ENCODE data around the gene NIPSNAP2. TPM values are rescaled to one million over a fixed set of nuclear protein-coding genes. Genes with fewer than 3 reads are reported as not detected.
A peak's percentile ranks its signal among the peaks of the same experiment; 100 is the strongest.
"Not testable (repeated sequence)": the region's sequence is repeated elsewhere in the genome, so short reads cannot be mapped to it uniquely, and the experiment has no call there.

The NIPSNAP2 gene
- total and polyA plus RNA-seq, 3 experiments from 2014 or later = 36.4 to 46.5 (median 42.2) TPM

DNA sequence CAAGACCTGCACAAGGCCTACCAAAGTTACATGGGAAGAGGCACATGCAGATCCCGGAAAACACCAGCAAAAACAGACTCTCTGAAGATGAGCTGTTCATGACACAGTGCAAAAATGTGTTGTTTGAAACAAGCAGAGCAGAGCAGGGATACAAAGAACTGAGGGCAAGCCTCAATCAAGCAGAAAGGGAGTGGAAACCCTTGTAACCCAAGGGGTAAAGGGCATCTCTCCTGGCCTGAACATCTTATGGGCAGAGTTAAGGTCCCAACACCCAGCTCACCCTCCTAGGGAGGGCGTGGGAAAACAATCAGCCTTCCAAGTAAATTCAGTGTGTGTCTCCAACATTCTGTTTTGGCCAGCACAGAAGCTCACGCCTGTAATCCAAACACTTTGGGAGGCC, 76.3 kb downstream of the NIPSNAP2 start:
- Histone ChIP-seq H3K27me3 (ENCODE audit: insufficient read depth, low read length, poor library complexity, severe bottlenecking) (no peaks in the 10 kb centered on the region), H3K4me1 (ENCODE audit: insufficient read depth, low read length) (no peaks in the 10 kb centered on the region), H3K9me3 (ENCODE audit: low read length) (no peaks in the 10 kb centered on the region), H3K4me3 (ENCODE audit: low read length) (no peak overlapping the region), H3K36me3 (ENCODE audit: insufficient read depth, low read length) (no peaks in the 10 kb centered on the region), H3K27ac (ENCODE audit: low read depth, low read length) (no peak overlapping the region)
- Mint-ChIP-seq H3K36me3 (peaks cover 0 to 4% (median 2%) of the 10 kb centered on the region in 3 donors), H3K9me3 (no peaks in the 10 kb centered on the region), H3K4me1 (no peaks in the 10 kb centered on the region), H3K4me3 (no peak overlapping the region), H3K27ac (peak overlapping the region in 1 of 8 donors; percentile 23), H3K27me3 (no peaks in the 10 kb centered on the region)
- CTCF ChIA-PET = no interaction called here
- POLR2A ChIA-PET = interaction anchor here (0.5 kb wide), 1 partner anchor 25 kb away, joined by 3 read pairs; no protein-coding TSS in a partner anchor
- no peak for DNase-seq

GRCh38 chr7:56045758-56046157, 81.4 kb downstream of the NIPSNAP2 start:
- H3K4me1 ChIP-seq (ENCODE audit: insufficient read depth, low read length); H3K27ac ChIP-seq (ENCODE audit: low read depth, low read length); H3K27me3 ChIP-seq (ENCODE audit: insufficient read depth, low read length, poor library complexity, severe bottlenecking); H3K36me3 Mint-ChIP-seq; CTCF ChIA-PET; H3K36me3 ChIP-seq (ENCODE audit: insufficient read depth, low read length); DNase-seq; H3K4me3 ChIP-seq (ENCODE audit: low read length); H3K27ac Mint-ChIP-seq; H3K9me3 ChIP-seq (ENCODE audit: low read length); H3K27me3 Mint-ChIP-seq; H3K9me3 Mint-ChIP-seq; H3K4me3 Mint-ChIP-seq: not testable (repeated sequence)
- peaks cover 6 to 10% (median 10%) of the 10 kb centered on the region in 3 donors for H3K4me1 Mint-ChIP-seq
- POLR2A ChIA-PET = interaction anchor here (0.6 kb wide), 1 partner anchor 56 kb away, joined by 3 read pairs; no protein-coding TSS in a partner anchor

GRCh38 chr7:56046721-56047445, 82.5 kb downstream of the NIPSNAP2 start:
- H3K9me3 Mint-ChIP-seq = no peaks in the 10 kb centered on the region
- H3K4me1 Mint-ChIP-seq = peaks cover 10 to 16% (median 13%) of the 10 kb centered on the region in 3 donors
- peak overlapping the region in 2 of 8 donors; percentile 26 to 56 for H3K27ac Mint-ChIP-seq
- H3K4me3 Mint-ChIP-seq = peak overlapping the region in 1 of 7 donors; percentile 17
- peaks cover 11% of the 10 kb centered on the region for H3K4me1 ChIP-seq (ENCODE audit: insufficient read depth, low read length)
- DNase-seq = no peak
- H3K27me3 Mint-ChIP-seq = no peaks in the 10 kb centered on the region
- no peaks in the 10 kb centered on the region for H3K36me3 ChIP-seq (ENCODE audit: insufficient read depth, low read length)
- ChIA-PET POLR2A (no interaction called here), CTCF (no interaction called here)
- H3K27ac ChIP-seq (ENCODE audit: low read depth, low read length) = peak overlapping the region; percentile 24
- H3K4me3 ChIP-seq (ENCODE audit: low read length) = no peak overlapping the region
- no peaks in the 10 kb centered on the region for H3K9me3 ChIP-seq (ENCODE audit: low read length)
- H3K36me3 Mint-ChIP-seq = peaks cover 0 to 6% (median 2%) of the 10 kb centered on the region in 3 donors
- no peaks in the 10 kb centered on the region for H3K27me3 ChIP-seq (ENCODE audit: insufficient read depth, low read length, poor library complexity, severe bottlenecking)

DNA sequence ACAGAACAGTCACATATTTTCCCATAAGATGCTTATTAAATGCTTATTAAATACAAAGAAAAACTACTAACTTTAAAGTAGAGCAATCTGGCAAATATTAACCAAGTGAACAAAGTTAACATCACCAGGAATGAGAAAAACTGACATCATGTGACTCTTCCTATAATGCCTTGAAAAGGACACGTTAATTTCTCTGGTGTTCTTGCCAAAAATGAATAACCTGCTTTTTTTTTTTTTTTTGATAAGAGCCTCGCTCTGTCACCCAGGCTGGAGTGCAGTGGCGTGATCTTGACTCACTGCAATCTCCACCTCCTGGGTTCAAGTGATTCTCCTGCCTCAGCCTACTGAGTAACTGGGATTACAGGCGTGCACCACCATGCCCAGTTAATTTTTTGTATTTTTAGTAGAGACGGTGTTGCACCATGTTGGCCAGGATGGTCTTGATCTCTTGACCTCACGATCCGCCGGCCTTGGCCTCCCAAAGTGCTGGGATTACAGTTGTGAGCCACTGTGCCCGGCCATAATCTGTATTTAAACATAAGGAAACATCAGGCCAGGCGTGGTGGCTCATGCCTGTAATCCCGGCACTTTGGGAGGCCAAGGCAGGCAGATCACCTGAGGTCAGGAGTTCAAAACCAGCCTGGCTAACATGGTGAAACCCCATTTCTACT, 83.2 kb downstream of the NIPSNAP2 start:
- peaks cover 13 to 22% (median 19%) of the 10 kb centered on the region in 3 donors for H3K4me1 Mint-ChIP-seq
- H3K9me3 ChIP-seq (ENCODE audit: low read length); H3K36me3 Mint-ChIP-seq; H3K4me3 ChIP-seq (ENCODE audit: low read length); CTCF ChIA-PET; H3K27ac Mint-ChIP-seq; H3K27me3 ChIP-seq (ENCODE audit: insufficient read depth, low read length, poor library complexity, severe bottlenecking); H3K36me3 ChIP-seq (ENCODE audit: insufficient read depth, low read length); H3K9me3 Mint-ChIP-seq; DNase-seq; H3K4me3 Mint-ChIP-seq; H3K27me3 Mint-ChIP-seq; POLR2A ChIA-PET: not testable (repeated sequence)
- Histone ChIP-seq H3K4me1 (ENCODE audit: insufficient read depth, low read length) (peaks cover 16% of the 10 kb centered on the region), H3K27ac (ENCODE audit: low read depth, low read length) (peak overlapping the region; percentile 24)

DNA sequence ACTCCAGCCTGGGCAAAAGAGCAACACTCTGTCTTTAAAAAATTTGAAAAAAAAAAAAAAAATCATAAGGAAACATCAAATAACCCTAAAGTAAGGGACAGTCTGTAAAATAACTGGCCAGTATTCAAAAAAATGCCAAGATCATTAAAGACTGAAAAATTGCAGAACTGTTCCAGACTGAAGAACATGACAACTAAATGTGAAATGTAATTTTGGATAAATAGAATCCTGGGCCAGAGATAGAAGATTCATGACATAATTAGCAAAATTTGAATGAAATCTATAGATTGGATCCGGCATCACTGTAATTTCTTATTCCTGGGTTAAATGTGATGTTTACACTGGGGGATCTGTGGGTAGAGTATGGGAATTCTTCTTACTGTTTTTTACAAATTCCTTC, 83.9 kb downstream of the NIPSNAP2 start:
- Histone ChIP-seq H3K4me3 (ENCODE audit: low read length) (no peak overlapping the region), H3K9me3 (ENCODE audit: low read length) (no peaks in the 10 kb centered on the region), H3K4me1 (ENCODE audit: insufficient read depth, low read length) (peaks cover 23% of the 10 kb centered on the region), H3K27me3 (ENCODE audit: insufficient read depth, low read length, poor library complexity, severe bottlenecking) (no peaks in the 10 kb centered on the region), H3K27ac (ENCODE audit: low read depth, low read length) (no peak overlapping the region), H3K36me3 (ENCODE audit: insufficient read depth, low read length) (peaks cover 2% of the 10 kb centered on the region)
- no peaks in the 10 kb centered on the region for H3K9me3 Mint-ChIP-seq
- no peaks in the 10 kb centered on the region for H3K27me3 Mint-ChIP-seq
- POLR2A ChIA-PET = no interaction called here
- H3K4me1 Mint-ChIP-seq = peaks cover 16 to 28% (median 25%) of the 10 kb centered on the region in 3 donors
- H3K27ac Mint-ChIP-seq = peak overlapping the region in 2 of 8 donors; percentile 13 to 31
- no peak for DNase-seq
- CTCF ChIA-PET = no interaction called here
- H3K36me3 Mint-ChIP-seq = peaks cover 0 to 15% (median 0%) of the 10 kb centered on the region in 3 donors
- peak overlapping the region in 2 of 7 donors; percentile 1 to 7 for H3K4me3 Mint-ChIP-seq

DNA sequence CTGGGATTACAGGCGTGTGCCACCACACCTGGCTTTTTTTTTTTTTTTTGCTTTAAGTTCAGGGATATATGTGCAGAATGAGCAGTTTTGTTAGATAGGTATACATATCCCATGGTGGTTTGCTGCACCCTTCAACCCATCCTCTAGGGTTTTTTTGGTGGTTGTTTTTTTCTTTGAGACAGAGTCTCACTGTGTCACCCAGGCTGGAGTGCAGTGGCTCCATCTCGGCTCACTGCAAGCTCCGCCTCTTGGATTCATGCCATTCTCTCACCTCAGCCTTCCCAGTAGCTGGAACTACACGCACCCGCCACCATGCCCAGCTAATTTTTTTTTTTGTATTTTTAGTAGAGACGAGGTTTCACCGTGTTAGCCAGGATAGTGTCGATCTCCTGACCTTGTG, 84.4 kb downstream of the NIPSNAP2 start:
- H3K9me3 ChIP-seq (ENCODE audit: low read length); H3K27ac ChIP-seq (ENCODE audit: low read depth, low read length); POLR2A ChIA-PET; H3K9me3 Mint-ChIP-seq; H3K36me3 ChIP-seq (ENCODE audit: insufficient read depth, low read length); H3K4me3 ChIP-seq (ENCODE audit: low read length); CTCF ChIA-PET; H3K27me3 Mint-ChIP-seq; DNase-seq; H3K27me3 ChIP-seq (ENCODE audit: insufficient read depth, low read length, poor library complexity, severe bottlenecking): not testable (repeated sequence)
- Mint-ChIP-seq H3K4me3 (peak overlapping the region in 2 of 7 donors; percentile 1 to 7), H3K4me1 (peaks cover 18 to 33% (median 31%) of the 10 kb centered on the region in 3 donors), H3K36me3 (peaks cover 0 to 20% (median 0%) of the 10 kb centered on the region in 3 donors), H3K27ac (peak overlapping the region in 3 of 8 donors; percentile 13 to 65 (median 17))
- H3K4me1 ChIP-seq (ENCODE audit: insufficient read depth, low read length) = peaks cover 27% of the 10 kb centered on the region

Other genes with a start within 250 kb of the NIPSNAP2 start
- gene SEPTIN14, start 101.8 kb upstream of the NIPSNAP2 start, total RNA-seq = not detected
- not detected for gene SEPTIN14, start 101.8 kb upstream of the NIPSNAP2 start, polyA plus RNA-seq
- gene ZNF713, start 77.1 kb upstream of the NIPSNAP2 start, total RNA-seq = 1 to 10 TPM; 1.4 TPM
- gene ZNF713, start 77.1 kb upstream of the NIPSNAP2 start, polyA plus RNA-seq = 0.69 TPM
- gene MRPS17, start 12.7 kb upstream of the NIPSNAP2 start, total RNA-seq = 10 to 100 TPM; 34.3 to 35.5 TPM
- gene MRPS17, start 12.7 kb upstream of the NIPSNAP2 start, polyA plus RNA-seq = 19.0 TPM
- gene PSPH, start 86.9 kb downstream of the NIPSNAP2 start, total RNA-seq = 10 to 100 TPM; 26.7 TPM
- 3.9 TPM for gene PSPH, start 86.9 kb downstream of the NIPSNAP2 start, polyA plus RNA-seq
- gene CCT6A, start 87.2 kb downstream of the NIPSNAP2 start, total RNA-seq = 100 to 1,000 TPM; 348 to 361 TPM
- gene CCT6A, start 87.2 kb downstream of the NIPSNAP2 start, polyA plus RNA-seq = 93.3 TPM
- gene SUMF2, start 99.7 kb downstream of the NIPSNAP2 start, total RNA-seq = 100 to 1,000 TPM; 140 TPM
- 151 TPM for gene SUMF2, start 99.7 kb downstream of the NIPSNAP2 start, polyA plus RNA-seq
- gene PHKG1, start 128.4 kb downstream of the NIPSNAP2 start, total RNA-seq = 1 to 10 TPM; 1.2 TPM
- 0.95 TPM for gene PHKG1, start 128.4 kb downstream of the NIPSNAP2 start, polyA plus RNA-seq
- gene CHCHD2, start 141.9 kb downstream of the NIPSNAP2 start, total RNA-seq = 100 to 1,000 TPM; 599 to 610 TPM
- gene CHCHD2, start 141.9 kb downstream of the NIPSNAP2 start, polyA plus RNA-seq = 522 TPM
- not detected for gene NUPR2, start 151.8 kb downstream of the NIPSNAP2 start, total RNA-seq
- not detected for gene NUPR2, start 151.8 kb downstream of the NIPSNAP2 start, polyA plus RNA-seq

Measured in CD8-positive, alpha-beta memory T cell (primary cell).